Measurements from ENCODE around the gene RHOT1.
"Not testable (repeated sequence)": the region's sequence is repeated elsewhere in the genome, so short reads cannot be mapped to it uniquely, and the experiment has no call there.

RHOT1 gene

DNA sequence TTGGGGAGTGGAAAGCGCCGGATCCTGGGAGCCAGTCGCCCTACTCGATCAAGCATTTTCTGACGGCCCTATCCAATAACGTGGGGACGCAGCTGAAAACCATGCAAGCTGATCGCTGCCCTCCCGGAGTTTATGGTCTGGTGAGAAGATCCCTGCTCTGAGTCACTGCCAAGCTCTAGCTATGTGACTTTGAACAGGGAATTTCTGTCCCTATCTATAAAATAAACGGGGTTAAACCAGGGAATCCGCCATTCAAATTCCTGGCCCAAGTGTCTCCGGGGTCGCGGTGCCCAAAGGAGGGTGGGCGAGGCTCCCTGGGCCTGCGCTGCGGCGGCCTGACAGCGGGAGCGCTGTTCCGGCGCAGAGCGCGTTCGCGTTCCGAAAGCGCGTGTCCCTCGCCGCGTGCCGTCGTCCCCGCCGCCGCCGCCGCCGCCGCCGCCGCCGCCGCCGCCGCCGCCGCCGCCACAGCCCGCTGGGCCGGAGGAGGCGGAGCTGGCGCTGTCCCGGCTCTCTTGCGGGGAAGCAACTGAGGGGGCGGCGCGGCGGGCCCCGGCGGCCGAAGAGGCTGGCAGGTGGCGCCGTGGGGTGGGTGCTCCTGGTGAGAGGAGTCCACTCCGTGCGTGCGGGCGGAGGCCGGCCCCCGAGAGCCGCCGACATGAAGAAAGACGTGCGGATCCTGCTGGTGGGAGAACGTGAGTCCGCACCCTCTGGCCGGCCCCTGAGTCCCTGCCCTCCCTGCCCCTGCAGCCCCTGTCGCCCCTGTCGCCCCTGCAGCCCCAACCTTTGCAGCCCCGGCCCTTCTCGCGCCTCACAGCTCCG, at the start of gene RHOT1:
Gene RHOT1 (plus strand): TSS at position 465 of the 819 bp plus-strand sequence. CDS start 191 bp downstream, at position 656.
- DNase-seq: peak; percentile 41 to 57

DNA sequence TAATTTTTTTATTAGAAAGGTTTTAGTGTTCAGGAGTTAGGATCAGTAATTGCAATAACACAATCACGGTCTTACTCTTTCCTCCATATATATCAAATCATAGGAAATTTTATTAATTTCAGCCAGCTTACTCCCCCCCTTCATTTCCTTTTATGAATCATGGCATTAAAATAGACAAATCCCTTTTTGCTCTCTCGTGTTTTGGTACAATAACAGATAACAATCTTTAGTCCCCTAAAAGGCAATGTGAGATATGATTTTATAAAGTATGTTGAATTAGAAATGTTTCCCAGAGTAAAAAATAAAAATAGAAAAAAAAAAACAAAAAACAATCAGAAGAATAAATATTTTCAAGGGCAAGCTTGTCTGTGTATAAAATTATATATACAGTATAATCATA, 42.6 kb upstream of the RHOT1 start:
- DNase-seq: no peak

DNA sequence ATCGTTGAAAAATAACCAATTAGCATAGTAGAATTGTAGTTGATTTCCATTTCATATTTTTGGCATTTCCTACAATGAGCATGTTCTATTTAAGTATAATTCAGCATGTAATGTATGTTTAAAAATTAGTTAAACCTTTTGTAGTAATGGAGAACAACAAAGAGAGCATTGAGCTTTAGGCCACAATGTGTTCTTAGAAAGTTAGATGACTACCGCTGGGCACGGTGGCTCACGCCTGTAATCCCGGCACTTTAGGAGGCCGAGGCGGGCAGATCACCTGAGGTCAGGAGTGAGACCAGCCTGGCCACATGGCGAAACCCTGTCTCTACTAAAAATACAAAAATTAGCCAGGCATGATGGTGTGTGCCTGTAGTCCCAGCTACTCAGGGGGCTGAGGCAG, 42.0 kb upstream of the RHOT1 start:
- not testable (repeated sequence) for DNase-seq

DNA sequence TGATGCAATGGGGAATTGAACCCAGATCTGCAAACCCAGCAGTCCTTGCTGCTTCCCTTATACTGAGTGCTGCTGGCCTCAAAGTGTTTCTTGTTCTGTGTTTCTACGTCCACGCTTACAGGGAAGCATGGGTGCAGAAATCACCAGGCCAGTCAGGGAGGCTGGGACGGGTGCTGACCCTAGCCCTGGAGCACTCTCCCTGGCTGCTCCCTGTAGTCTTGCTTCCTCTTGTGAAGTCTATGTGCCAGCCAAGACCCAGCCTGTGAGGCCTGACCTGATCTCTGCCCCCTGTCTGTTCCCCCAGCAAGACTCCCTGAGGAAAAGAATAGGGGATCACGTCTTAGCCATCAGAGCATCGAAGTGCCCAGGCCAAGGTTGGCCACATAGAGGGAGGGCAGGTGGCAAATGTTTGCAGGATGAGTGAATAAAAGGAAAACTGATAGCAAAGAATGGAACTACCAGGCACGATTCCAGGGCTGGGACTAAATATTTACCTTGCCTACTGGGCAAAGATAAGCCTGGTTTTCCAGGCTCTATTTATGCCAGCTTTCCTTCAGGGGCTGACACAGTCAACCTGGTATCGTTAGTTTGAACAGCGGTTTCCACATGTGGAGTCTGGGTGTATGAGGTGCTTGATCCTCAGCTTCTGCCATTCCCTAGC, 41.2 kb upstream of the RHOT1 start:
- DNase-seq: no peak

DNA sequence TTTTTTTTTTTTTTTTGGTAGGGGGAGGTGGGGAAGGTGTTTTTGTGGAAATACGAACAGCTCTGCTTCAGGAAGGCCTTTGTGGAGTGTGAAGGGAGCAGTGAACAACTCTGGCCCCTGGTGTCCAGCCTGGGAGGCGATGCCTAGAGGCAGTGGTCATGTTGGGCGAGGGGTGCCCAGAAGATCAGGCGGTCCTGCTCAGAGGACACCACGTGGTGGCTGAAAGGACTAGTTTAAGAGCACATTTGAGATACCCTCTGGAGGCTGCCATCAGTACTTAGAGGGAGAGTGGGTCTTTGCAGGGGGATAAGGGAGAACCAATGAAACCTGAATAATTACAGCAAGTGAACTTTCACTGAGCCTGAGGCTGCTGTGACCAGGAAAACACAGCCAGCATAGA, 40.1 kb upstream of the RHOT1 start:
- no peak for DNase-seq

DNA sequence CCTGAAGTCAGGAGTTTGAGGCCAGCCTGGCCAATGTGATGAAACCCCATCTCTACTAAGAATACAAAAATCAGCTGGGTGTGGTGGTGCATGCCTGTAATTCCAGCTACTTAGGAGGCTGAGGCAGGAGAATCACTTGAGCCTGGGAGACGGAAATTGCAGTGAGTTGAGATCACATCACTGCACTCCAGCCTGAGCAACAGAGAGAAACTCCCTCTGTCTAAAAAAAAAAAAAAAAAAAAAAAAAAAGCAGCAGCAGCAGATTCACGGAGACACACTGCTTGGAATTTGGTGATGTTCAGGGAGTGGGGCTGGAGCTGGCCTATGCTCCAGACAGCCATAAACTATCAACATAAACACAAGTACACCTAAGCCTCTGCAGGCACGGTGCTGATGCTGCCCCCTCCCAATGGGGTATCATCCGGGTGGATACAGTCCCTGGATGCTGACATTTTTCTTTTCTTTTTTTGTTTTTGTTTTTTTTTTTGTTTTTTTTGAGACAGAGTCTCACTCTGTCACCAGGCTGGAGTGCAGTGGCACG, 39.6 kb upstream of the RHOT1 start:
- DNase-seq: no peak

DNA sequence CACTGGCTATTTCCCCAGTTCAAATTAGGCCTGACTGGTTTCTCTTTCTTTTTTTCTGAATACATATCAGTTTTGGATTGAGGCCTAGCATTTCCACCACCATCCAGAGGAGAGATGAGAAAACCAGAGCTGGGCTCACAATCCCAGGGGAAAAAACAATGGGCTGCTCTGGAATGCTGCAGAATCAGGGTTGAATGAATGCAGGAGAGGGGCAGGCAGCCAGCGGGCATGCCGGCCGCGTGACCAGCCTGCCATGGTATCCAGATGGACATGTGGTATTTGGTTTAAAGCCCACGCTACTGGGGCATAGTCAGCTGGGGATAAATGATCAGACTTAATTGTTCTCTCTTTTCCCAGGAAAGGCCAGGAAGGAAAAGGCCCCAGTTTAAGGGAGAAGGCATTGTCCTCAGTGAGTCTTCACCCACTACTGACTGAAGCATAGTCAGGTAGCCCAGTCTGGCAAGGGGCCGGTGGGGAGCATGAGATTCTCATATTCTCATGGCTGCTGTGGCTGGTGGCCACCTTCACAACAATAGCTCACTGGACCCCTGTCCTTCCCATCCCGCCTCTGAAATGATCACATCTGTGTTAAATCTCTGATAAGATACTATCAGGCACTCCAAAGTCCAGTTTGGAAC, 38.7 kb upstream of the RHOT1 start:
- DNase-seq: no peak

DNA sequence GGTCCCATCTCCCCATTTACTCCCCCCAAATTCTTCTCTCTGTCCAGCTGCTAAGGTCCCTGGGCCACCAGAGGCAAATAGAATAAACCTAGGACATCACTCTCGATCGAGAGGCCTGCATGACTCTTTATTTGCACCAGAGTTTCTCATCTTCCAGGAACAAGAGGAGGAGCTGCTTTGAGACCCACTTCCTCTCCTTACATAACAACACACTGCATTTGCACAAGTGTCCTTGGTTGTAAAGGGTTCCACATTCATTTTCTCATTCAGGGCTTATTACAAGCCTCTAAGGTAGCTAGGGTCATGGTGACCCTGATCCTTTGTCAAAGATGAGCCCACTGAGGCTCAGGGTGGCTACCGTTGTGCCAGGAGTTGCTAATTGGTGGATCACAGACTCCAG, 38.1 kb upstream of the RHOT1 start:
- DNase-seq: no peak

DNA sequence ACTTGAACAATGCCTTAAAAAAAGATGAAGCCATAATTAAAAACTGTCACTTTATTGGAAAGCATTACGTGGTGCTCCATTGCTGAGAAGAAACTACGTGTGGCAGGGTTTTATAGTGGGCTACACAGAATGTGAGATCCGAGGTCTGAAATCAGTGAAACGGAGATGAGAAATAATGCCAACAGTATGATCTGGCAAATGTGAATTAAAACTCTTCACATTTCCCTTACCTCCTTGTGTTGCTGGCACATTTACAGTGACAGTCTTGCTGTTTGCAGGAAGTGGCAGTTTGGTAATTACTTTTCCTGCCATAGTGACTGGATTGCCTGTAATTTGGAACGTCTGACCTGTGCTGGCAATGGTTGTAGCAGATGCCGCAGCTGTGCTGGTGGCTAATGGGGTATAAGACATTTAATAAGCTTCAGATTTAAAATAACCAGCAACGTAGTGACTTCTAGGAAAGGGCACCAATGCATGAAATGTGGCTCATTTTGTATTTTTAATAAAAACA, 35.8 kb upstream of the RHOT1 start:
- DNase-seq: not testable (repeated sequence)

DNA sequence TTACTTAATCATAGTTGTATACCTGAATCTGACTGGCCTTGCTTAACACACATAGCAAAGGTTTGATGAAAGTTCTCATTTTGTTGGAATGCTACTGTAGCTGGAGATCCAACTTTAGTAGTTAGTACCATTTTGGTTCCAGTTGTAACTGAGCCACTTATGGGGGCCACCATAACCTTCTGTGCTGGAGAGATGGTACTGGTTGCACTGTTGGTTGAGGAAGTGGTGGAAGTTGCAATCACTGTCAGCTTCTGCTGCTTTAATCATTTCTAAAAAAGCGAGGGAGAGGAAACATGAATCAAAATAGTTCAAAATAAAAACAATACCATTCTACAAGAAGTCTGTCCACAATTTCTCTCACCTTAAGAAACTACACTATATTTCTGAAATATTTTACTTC, 35.1 kb upstream of the RHOT1 start:
- not testable (repeated sequence) for DNase-seq

DNA sequence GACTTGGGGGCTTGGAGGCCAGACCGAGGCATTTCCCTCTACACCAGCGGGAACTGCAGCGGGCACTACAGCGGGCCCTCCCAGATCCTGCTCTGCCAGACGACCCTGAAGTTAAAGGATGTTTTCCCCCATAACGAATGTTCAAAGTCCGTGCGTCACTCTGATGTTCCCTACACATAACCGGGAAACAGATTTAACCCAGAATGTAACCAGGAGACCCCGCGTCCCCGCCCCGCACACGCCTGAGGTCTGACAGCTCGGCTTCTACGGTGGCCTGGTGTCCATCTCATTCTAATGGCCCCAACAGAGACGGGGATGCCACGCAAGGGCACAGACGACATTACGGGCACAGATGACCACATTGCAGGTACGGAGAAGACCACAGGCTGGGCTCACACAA, 31.7 kb upstream of the RHOT1 start:
- no peak for DNase-seq

DNA sequence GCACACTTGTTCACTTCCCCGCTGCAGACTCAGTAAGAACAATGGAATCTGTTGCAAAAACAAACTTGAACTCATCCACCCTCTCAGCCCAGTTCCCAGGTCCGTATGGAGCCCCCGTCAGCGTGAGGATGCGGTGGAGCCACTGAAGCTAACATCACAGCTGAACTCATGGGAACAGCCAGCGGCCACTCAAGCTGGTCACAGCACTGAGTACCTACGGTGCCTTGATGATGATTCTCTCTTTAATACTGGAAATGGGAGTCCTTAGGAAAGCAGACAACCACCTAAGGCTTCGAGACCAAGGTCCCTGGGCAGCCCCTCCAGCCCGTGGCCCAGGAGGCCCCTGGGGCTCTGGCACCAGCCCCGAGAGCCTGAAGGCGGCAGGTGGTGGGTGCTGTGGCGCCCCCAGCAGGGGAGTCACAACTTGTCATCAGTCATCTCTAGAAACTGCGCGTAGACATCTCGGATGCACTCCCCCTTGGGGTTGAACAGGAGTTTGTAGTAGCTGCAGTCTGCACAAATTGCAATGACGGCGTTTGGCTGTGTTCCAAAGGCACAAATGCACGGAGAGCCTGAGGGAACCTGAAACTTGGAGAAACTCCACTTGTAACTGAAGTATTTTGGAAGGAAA, 31.0 kb upstream of the RHOT1 start:
- no peak for DNase-seq

DNA sequence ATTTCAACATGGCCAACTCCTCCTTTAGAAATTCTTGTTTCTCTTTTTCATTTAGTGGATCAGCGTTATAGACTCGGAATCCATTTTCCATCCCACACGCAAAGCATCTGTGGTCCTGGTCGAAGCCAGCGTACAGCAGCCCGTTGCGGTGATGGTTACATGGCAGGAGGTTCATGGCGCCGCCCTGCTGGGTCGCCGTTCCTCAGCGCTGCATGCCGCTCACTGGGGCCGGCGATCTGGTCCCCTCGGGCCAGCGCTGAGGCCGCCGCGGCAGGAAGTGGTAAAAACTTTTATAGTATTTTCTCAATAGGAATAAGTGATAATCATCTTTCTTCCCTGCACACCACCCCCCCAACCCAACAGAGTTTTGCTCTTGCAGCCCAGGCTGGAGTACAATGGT, 29.9 kb upstream of the RHOT1 start:
- DNase-seq: no peak

DNA sequence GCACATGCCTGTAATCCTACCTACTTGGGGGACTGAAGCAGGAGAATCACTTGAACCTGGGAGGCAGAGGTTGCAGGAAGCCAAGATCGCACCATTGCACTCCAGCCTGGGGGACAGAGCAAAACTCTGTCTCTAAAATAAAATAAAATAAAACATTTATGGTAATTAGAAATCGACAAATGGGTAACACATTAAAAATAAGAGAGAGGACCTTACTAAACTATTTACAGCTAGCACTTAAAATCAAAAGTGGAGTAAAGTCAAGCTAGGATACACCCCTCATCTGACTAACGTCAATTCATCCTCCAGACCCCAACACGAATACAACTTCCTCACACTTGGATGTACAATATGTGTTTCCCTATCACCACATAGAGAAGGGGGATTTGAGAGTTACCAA, 27.8 kb upstream of the RHOT1 start:
- DNase-seq: no peak

DNA sequence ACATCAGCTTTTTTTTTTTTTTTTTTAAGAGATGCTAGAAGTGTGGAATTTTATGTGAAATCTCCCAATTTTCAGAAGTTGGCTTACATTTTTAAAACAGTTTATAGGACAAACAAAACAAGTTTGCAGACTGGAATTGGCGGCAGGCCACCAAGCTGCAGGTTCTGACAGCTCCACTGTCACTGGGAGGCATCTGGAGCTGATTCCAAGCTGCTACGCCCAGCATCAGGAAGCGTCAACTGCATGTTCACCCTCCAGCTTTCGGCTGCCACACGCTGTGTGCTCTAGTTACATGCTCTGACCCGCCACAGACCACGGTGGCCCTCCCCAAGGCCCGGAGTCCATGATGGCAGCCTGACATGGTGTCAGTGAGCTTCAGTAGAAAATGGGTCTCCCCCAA, 26.8 kb upstream of the RHOT1 start:
- not testable (repeated sequence) for DNase-seq

DNA sequence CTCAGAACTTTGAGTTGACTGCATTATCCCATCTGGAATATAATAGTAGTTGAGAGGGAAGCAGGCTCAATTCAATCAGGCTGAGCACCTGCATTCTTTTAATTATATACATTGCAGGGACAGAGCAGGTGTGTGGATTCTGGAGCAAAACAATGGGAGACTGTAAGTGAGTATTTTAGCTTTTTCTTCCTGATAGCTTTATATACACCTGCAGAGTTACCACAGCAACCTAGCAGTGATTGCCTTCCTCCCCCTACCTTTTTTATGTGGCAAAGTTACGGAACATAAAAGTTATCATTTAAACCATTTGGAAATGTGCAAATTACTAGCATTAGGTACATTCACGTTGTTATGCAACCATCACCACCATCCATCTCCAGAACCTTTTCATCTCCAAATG, 25.4 kb upstream of the RHOT1 start:
- no peak for DNase-seq

DNA sequence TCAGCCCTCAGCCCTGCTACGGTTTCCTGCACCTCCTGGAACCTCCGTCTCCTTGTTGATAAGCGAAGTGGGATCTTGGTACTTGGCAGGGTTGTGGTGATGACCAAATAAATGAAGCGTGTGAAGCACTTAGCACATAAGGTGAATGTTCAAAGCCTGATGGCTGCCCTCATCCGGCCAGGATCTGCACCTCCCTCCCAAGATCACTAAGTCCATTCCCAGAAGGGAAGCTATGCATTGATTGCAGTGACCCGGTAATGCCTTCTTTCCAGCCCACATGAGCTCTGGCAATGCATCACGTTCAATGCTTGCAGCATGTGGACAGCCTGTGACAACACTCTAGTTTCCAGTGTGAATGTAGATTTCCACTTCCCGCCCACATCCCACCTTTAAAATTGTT, 24.9 kb upstream of the RHOT1 start:
- DNase-seq: no peak

DNA sequence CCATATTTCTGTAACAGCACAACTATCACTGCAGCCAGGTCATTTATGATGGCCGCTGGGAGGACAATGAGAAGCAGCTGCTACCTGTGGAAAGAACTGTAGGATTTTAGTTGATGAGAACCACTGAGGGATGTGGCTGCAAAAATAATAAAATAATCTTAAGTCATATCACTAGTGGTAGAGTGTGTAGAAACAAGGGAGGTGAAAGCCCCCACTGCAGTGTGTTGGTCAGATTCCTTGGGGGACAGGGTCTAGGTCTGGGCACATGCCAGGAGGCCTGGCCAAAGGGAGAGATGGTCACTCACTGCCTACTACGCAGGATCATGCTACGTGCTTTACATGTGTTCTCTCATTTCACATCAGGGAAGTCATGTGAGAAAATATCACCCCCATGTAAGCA, 24.2 kb upstream of the RHOT1 start:
- DNase-seq: not testable (repeated sequence)

DNA sequence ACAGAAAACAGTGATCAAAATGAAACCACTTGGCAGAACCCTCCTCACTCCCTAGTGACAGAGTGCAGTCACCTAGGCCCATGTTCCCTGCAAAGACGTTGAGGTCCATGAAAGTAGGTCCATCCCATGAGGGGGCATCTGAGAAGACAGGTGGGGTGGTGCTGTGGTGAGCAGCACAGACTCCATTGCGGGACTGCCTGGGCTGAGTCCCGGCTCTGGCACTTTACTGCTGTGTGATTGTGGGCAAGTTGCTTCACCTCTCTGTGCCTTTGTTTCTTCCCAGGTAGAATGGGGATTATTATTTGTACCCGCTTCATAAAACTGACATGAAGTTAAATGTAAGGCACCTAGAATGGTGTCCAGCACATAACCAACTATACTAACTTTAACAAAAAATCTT, 23.5 kb upstream of the RHOT1 start:
- no peak for DNase-seq

DNA sequence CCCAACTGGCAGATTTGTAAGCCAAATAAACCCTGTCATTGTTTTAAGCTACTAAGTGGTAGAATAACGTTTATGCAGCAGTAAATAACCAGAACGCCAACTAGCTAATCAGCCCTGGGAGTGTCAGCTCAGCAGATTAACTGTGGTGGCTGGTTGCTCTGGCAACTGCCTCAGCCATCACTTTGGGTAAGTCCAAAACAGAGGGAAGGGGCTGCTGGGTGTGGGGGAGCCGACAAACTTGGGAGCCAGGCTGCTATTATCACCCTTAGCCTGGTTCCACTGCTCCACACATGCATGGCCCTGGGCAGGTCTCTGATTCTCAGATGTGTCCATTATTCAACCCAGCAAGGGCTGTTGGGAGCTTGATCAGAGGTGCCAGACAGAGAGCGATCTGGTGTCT, 22.2 kb upstream of the RHOT1 start:
- no peak for DNase-seq

DNA sequence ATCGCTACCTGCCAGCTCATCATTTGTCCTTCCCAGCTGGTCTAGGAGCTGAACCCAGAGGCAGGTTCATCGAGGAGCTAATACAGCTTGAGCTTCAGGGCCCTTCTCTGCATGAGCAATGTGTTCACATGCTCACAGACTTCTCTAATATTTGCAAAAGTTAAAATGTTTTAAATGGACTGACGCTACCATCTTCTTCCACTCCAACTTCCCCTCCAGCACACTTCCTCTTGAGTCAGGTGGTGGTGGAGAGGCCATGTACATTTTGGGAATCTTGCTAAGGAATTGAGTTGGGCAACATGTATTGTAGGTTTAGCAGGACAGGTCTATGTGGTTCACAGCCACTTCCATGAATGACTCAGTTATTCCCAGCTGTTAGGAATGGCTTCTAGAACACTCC, 21.6 kb upstream of the RHOT1 start:
- no peak for DNase-seq

DNA sequence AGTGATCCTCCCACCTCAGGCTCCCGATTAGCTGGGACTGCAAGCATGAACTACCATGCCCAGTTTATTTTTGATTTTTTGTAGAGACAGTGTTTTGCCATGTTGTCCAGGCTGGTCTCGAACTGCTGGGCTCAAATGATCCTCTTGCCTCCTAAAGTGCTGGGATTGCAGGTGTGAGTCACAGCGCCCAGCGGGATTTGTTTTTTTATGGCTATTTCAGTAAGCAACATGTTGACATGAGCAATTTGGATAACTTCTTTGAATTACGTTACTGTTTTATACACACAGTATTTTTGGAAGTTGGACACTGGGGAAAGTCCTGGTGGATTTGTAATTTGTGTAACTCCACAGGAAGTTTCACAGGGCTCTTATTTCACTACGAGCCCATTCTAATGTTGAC, 18.5 kb upstream of the RHOT1 start:
- DNase-seq: no peak
